GM10248 (cell line): Measurements from ENCODE around the gene SNX25.
A peak's percentile ranks its signal among the peaks of the same experiment; 100 is the strongest.
"Not testable (repeated sequence)": the region's sequence is repeated elsewhere in the genome, so short reads cannot be mapped to it uniquely, and the experiment has no call there.

Experiments
- CTCF ChIA-PET: fragments of 300-600 bp; sonication (Branson Sonifier 250); formaldehyde crosslinking; extraction: SDS; loops from one replicate; lab custom pipeline; 2021; ENCODE audit warnings: antibody characterized with exemption; lab: Yijun Ruan, JAX
- POLR2A ChIA-PET: fragments of 350-650 bp; sonication (Branson Sonifier 250); formaldehyde crosslinking; extraction: SDS; loops from one replicate; lab custom pipeline; 2020; ENCODE audit warnings: antibody characterized with exemption; lab: Yijun Ruan, JAX
- DNase-seq: peaks from one replicate; pipeline ENCODE4 v3.0.0; 2012; ENCODE audit errors: extremely low spot score
- CTCF ChIP-seq: IDR thresholded peaks from 2 replicates; pipeline ENCODE4 v1.5.1; 2012; ENCODE audit warnings: mild to moderate bottlenecking, low read depth; ENCODE audit errors: extremely low read depth, missing control alignments, control extremely low read depth

The SNX25 gene

GRCh38 chr4:185196437-185196836 is 13.0 kb upstream of the SNX25 start:
- ChIA-PET POLR2A (interaction anchor here (1.3 kb wide), 1 partner anchor 53 kb away, joined by 5 read pairs; the partner anchor contains the start of gene SLC25A4), CTCF (interaction anchor here (1.2 to 7.3 kb wide), 4 partner anchors 11 to 21 kb away, joined by 3 to 70 read pairs (median 8); partner anchors contain the start of gene SNX25)
- TF ChIP-seq CTCF = no peak
- DNase-seq = no peak

- CTCF ChIA-PET = interaction anchor here (0.9 to 7.3 kb wide), 3 partner anchors 11 to 23 kb away, joined by 3 to 70 read pairs (median 12); partner anchors contain the start of gene SNX25
- not testable (repeated sequence) for DNase-seq
- POLR2A ChIA-PET = interaction anchor here (0.8 kb wide), 1 partner anchor 15 kb away, joined by 4 read pairs; no protein-coding TSS in a partner anchor
These were observed 11.2 kb upstream of the SNX25 start for GRCh38 chr4:185198189-185198588.

GRCh38 chr4:185201977-185202962 is 7.1 kb upstream of the SNX25 start:
- POLR2A ChIA-PET = interaction anchor here (0.6 to 1.0 kb wide), 2 partner anchors 59 to 95 kb away, joined by 3 read pairs; partner anchors contain the start of gene SLC25A4
- no peak for TF ChIP-seq CTCF
- CTCF ChIA-PET = interaction anchor here (7.3 kb wide), 1 partner anchor 17 kb away, joined by 70 read pairs; no protein-coding TSS in a partner anchor
- no peak for DNase-seq

DNA sequence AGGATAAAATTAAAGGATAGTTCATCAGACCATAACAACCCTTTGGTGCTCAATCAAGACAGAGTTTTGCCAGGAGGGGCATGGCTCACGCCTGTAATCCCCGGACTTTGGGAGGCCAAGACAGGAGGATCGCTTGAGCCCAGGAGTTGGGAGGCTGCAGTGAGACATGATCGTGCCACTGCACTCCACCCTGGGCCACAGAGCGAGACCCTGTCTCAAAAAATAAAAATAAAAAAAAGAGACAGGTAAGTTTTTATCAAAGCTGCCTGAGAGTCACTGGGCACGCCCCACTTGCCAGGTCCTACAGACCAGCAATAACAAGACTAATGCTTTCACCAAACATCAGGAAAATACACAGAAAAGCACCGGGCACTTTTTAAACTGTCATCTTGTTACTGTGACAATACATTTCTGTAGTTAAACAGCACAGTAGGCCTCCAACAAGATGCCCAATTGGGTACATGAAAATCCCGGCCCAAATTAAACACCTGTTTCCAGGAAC is 6.4 kb upstream of the SNX25 start:
- ChIA-PET POLR2A (no interaction called here), CTCF (no interaction called here)
- TF ChIP-seq CTCF = no peak
- DNase-seq = no peak

DNA sequence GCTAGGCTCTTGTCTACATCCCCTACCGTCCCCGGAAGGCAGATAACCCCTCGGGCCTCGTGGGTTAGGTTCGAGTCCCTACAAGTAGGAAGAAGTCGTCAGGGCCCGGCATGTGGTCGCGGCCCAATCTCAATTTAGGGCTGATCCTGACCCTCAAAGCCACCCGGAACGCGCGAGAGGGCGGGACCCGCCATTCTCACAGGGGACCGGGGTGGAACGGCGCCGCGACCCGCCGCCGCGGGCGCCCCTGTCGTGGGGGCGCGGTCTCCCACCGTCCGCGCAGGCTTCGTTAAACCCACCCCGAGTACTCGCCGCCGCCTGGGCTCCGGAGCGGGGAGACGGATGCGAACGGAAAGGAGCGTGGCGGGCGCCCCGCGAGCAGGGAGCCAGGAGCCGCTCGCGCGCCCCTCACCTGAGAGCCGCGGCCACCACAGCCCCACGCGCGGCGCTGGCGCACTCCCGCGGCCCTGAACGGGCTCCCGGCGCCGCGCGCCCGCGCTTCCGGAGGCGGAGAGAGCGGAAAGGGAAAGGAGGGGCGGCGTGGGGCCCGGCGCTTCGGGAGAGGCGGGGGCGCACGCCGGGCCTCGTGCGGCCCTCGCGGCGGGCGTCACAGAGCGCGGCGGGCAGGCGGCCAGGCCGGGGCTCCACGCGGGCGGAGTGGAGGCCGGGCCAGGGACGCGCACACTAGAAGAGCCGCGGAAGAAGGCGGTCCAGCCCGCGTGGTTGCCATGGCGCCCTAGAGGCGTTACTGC is 5.7 kb upstream of the SNX25 start, which contains the start of gene CFAP97:
Gene CFAP97 (minus strand): TSS at position 515 of the 752 bp plus-strand sequence. CDS start 12,804 bp downstream, outside the sequence.
- peak; percentile 13 for TF ChIP-seq CTCF
- CTCF ChIA-PET = interaction anchor here (1.4 kb wide), 1 partner anchor 20 kb away, joined by 4 read pairs; no protein-coding TSS in a partner anchor
- DNase-seq = peak; percentile 85
- POLR2A ChIA-PET = no interaction called here

GRCh38 chr4:185204238-185204910 is 5.0 kb upstream of the SNX25 start:
- DNase-seq = no peak
- POLR2A ChIA-PET = no interaction called here
- no peak for TF ChIP-seq CTCF
- CTCF ChIA-PET = interaction anchor here (1.4 kb wide), 1 partner anchor 20 kb away, joined by 4 read pairs; no protein-coding TSS in a partner anchor

- POLR2A ChIA-PET, DNase-seq: not testable (repeated sequence)
- CTCF ChIA-PET = interaction anchor here (1.4 kb wide), 1 partner anchor 21 kb away, joined by 4 read pairs; no protein-coding TSS in a partner anchor
These were observed 4.3 kb upstream of the SNX25 start for GRCh38 chr4:185205073-185205472.
